ENCODE data around the gene GBX1. TPM values are rescaled to one million over a fixed set of nuclear protein-coding genes. Genes with fewer than 3 reads are reported as not detected.

The GBX1 gene
- total RNA-seq, 1 experiment from 2014 or later = not detected

- no peak overlapping the region for H2AK5ac ChIP-seq (ENCODE audit: insufficient read length, low read length)
- no peaks in the 10 kb centered on the region for H3K23me2 ChIP-seq (ENCODE audit: insufficient read length, low read depth, low read length, poor library complexity, severe bottlenecking)
- H2AFZ ChIP-seq (ENCODE audit: low read length) = no peak overlapping the region
- Mint-ChIP-seq H3K4me3 (no peak overlapping the region), H3K9me3 (no peaks in the 10 kb centered on the region), H3K27ac (no peak overlapping the region), H3K36me3 (ENCODE audit: insufficient read depth in 1 of 3, low read depth in 3 of 3) (no peaks in the 10 kb centered on the region; a peak in 1 of 7 replicates), H3K27me3 (ENCODE audit: low read depth) (peaks cover 34% of the 10 kb centered on the region), H3K4me1 (no peaks in the 10 kb centered on the region)
- H3K9me3 ChIP-seq (ENCODE audit: control insufficient read depth, low read depth, low read length) = no peaks in the 10 kb centered on the region
- H3T11ph ChIP-seq (ENCODE audit: low read length) = no peak overlapping the region
- no peak overlapping the region for H4K91ac ChIP-seq (ENCODE audit: insufficient read length, low read depth, low read length)
- H3K56ac ChIP-seq (ENCODE audit: insufficient read length, low read depth, low read length) = no peak overlapping the region
- no peak overlapping the region for H3K9ac ChIP-seq (ENCODE audit: extremely low read depth, insufficient read length, low read length)
- no peaks in the 10 kb centered on the region for H3K27me3 ChIP-seq (ENCODE audit: insufficient read depth, low read length)
- H3K27ac ChIP-seq (ENCODE audit: insufficient read length, low read depth, low read length) = no peak overlapping the region
- H2BK5ac ChIP-seq (ENCODE audit: insufficient read length, low read length) = no peak overlapping the region
- no CpG with 5 or more reads among the region's 5 CpGs for WGBS (ENCODE audit: extremely low coverage, insufficient read length, low lambda C conversion rate)
- H3K4ac ChIP-seq (ENCODE audit: low read depth, low read length) = no peak overlapping the region
- no peaks in the 10 kb centered on the region for H3K79me1 ChIP-seq (ENCODE audit: insufficient read depth, low read depth, low read length, poor library complexity, severe bottlenecking)
- no peak overlapping the region for H4K8ac ChIP-seq (replicated peaks; ENCODE audit: insufficient read length, low read depth, low read length)
- no peaks in the 10 kb centered on the region for H3K4me1 ChIP-seq (ENCODE audit: insufficient read depth, low read length)
- TF ChIP-seq CTCF (conservative IDR thresholded peaks at IDR 0.05) = no peak
- H3K4me2 ChIP-seq (ENCODE audit: insufficient read depth, insufficient read length, low read length) = no peak overlapping the region
- no peak overlapping the region for H3K14ac ChIP-seq (ENCODE audit: insufficient read depth, low read length)
- H4K20me1 ChIP-seq (ENCODE audit: control insufficient read depth, insufficient read depth, insufficient read length) = no peaks in the 10 kb centered on the region
- no peak overlapping the region for H2BK120ac ChIP-seq (ENCODE audit: low read depth, low read length, poor library complexity, severe bottlenecking)
- H3K18ac ChIP-seq (ENCODE audit: insufficient read length, low read depth, low read length) = no peak overlapping the region
- DNase-seq = no peak
- H4K5ac ChIP-seq (ENCODE audit: insufficient read length, low read depth, low read length) = no peak overlapping the region
- no peak overlapping the region for H2BK20ac ChIP-seq (ENCODE audit: low read depth, low read length, poor library complexity, severe bottlenecking)
- no peak overlapping the region for H2BK15ac ChIP-seq (ENCODE audit: low read depth, low read length)
- H2BK12ac ChIP-seq (ENCODE audit: insufficient read length, low read depth, low read length) = no peak overlapping the region
- no peaks in the 10 kb centered on the region for H3K79me2 ChIP-seq (ENCODE audit: insufficient read depth, low read length)
- no peak overlapping the region for H3K23ac ChIP-seq (ENCODE audit: insufficient read length, low read depth, low read length)
Observed at GRCh38 chr7:151188252-151188542, 20.7 kb upstream of the GBX1 start.
